ENCODE results near the gene PLEKHM3.

The PLEKHM3 gene

DNA sequence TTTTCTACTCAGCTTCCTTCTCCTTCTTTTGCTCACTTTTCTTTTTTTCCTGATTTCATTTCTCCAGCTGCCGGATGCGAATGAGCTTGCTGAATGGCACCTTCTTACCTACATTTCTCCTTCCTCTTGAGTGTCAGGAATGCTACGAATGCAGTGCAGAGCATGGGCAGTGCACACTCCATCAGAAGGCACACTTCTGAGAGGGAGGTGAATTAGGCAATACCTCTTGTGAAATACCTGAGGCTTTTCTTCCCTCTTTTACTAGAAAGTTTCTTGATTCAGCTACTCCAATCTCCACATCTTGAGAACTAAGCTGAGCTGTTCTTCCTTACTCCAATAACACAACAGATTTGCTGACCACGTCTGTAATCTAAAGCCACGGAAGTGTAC, 51.1 kb downstream of the PLEKHM3 start:
- Histone ChIP-seq H3K4me1 (ENCODE audit: low read length) (peaks cover 15% of the 10 kb centered on the region), H3K79me2 (ENCODE audit: low read length) (no peaks in the 10 kb centered on the region), H3K27ac (ENCODE audit: low read length) (no peak overlapping the region), H3K27me3 (ENCODE audit: low read depth, low read length) (no peaks in the 10 kb centered on the region), H4K20me1 (ENCODE audit: insufficient read depth, low read length) (no peaks in the 10 kb centered on the region), H2AFZ (ENCODE audit: low read depth, low read length) (no peak overlapping the region), H3K9ac (ENCODE audit: low read length) (no peak overlapping the region), H3K4me3 (ENCODE audit: low read length) (no peak overlapping the region), H3K4me2 (ENCODE audit: low read length) (no peak overlapping the region), H3K36me3 (replicated peaks; ENCODE audit: low read depth, low read length) (no peaks in the 10 kb centered on the region), H3K9me3 (ENCODE audit: insufficient read depth, low read length) (no peaks in the 10 kb centered on the region)
- TF ChIP-seq, protein P1, sequence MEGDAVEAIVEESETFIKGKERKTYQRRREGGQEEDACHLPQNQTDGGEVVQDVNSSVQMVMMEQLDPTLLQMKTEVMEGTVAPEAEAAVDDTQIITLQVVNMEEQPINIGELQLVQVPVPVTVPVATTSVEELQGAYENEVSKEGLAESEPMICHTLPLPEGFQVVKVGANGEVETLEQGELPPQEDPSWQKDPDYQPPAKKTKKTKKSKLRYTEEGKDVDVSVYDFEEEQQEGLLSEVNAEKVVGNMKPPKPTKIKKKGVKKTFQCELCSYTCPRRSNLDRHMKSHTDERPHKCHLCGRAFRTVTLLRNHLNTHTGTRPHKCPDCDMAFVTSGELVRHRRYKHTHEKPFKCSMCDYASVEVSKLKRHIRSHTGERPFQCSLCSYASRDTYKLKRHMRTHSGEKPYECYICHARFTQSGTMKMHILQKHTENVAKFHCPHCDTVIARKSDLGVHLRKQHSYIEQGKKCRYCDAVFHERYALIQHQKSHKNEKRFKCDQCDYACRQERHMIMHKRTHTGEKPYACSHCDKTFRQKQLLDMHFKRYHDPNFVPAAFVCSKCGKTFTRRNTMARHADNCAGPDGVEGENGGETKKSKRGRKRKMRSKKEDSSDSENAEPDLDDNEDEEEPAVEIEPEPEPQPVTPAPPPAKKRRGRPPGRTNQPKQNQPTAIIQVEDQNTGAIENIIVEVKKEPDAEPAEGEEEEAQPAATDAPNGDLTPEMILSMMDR (IDR thresholded peaks at IDR 0.05; ENCODE audit: low read depth, low read length) = no peak
- TF ChIP-seq EZH2phosphoT487 (IDR thresholded peaks at IDR 0.05; ENCODE audit: low read depth) = no peak

DNA sequence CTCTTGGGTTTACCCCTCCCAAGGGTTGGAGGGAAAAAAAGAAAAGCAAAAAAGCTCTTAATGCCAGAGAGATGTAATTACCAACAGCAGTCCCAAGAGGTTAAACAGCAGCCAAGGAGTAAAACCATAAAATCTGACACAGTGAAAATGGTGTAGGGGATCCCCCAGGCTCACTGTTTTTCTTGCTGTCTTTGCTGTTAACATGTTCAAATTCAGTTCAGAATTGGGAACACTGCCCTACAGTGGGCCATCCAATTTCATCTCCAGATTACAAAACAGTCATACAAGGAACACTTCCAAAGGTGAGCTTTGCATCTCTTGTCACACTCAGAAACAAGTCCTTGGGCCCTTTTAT, 54.5 kb downstream of the PLEKHM3 start:
- Histone ChIP-seq H3K9ac (ENCODE audit: low read length) (no peak overlapping the region), H3K27ac (ENCODE audit: low read length) (no peak overlapping the region), H3K36me3 (replicated peaks; ENCODE audit: low read depth, low read length) (no peaks in the 10 kb centered on the region), H3K79me2 (ENCODE audit: low read length) (no peaks in the 10 kb centered on the region), H2AFZ (ENCODE audit: low read depth, low read length) (no peak overlapping the region), H3K4me2 (ENCODE audit: low read length) (peak overlapping the region; percentile 23), H3K4me1 (ENCODE audit: low read length) (peaks cover 15% of the 10 kb centered on the region), H3K27me3 (ENCODE audit: low read depth, low read length) (no peaks in the 10 kb centered on the region), H4K20me1 (ENCODE audit: insufficient read depth, low read length) (no peaks in the 10 kb centered on the region), H3K9me3 (ENCODE audit: insufficient read depth, low read length) (no peaks in the 10 kb centered on the region), H3K4me3 (ENCODE audit: low read length) (no peak overlapping the region)
- TF ChIP-seq, protein P1 (IDR thresholded peaks at IDR 0.05; ENCODE audit: low read depth, low read length) = no peak
- no peak for TF ChIP-seq EZH2phosphoT487 (IDR thresholded peaks at IDR 0.05; ENCODE audit: low read depth)

DNA sequence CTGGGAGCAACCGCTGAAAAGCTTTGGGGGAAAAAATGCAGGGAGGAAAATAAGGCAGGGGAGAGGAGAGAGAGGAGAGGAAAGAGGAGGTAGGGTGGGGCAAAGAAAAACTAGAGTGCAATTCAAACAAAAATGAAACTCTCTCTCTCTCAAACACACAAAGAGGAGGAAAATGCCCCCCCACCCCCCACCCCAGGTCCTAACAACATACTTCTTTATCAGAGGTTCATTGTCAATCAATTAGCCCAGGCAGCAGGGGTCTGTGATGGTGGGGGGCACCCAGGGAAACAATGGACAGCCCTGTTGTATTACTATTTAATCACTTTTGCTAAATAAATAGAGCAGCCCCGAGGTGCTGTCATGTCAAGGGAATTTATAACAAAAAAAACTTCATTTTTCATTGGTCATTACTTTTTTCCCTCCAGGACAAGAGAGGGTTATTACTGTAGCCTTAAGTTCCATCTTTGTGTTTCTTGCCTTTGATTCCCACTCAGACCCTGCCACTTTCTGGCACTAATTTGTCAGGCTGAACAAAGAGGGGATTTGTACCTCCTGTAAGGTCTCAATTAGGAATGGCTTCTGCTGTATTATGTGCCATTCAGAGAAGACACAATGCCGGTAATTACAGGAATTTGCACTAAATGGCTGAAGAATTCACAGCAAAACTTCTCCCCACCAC, 55.0 kb downstream of the PLEKHM3 start:
- no peak overlapping the region for H3K4me3 ChIP-seq (ENCODE audit: low read length)
- H4K20me1 ChIP-seq (ENCODE audit: insufficient read depth, low read length) = no peaks in the 10 kb centered on the region
- no peak overlapping the region for H3K27ac ChIP-seq (ENCODE audit: low read length)
- H3K36me3 ChIP-seq (replicated peaks; ENCODE audit: low read depth, low read length) = no peaks in the 10 kb centered on the region
- peaks cover 15% of the 10 kb centered on the region for H3K4me1 ChIP-seq (ENCODE audit: low read length)
- no peak overlapping the region for H3K9ac ChIP-seq (ENCODE audit: low read length)
- TF ChIP-seq EZH2phosphoT487 (IDR thresholded peaks at IDR 0.05; ENCODE audit: low read depth) = no peak
- TF ChIP-seq, protein P1 (IDR thresholded peaks at IDR 0.05; ENCODE audit: low read depth, low read length) = no peak
- no peak overlapping the region for H2AFZ ChIP-seq (ENCODE audit: low read depth, low read length)
- peak overlapping the region; percentile 23 for H3K4me2 ChIP-seq (ENCODE audit: low read length)
- no peaks in the 10 kb centered on the region for H3K9me3 ChIP-seq (ENCODE audit: insufficient read depth, low read length)
- H3K79me2 ChIP-seq (ENCODE audit: low read length) = no peaks in the 10 kb centered on the region
- H3K27me3 ChIP-seq (ENCODE audit: low read depth, low read length) = no peaks in the 10 kb centered on the region

DNA sequence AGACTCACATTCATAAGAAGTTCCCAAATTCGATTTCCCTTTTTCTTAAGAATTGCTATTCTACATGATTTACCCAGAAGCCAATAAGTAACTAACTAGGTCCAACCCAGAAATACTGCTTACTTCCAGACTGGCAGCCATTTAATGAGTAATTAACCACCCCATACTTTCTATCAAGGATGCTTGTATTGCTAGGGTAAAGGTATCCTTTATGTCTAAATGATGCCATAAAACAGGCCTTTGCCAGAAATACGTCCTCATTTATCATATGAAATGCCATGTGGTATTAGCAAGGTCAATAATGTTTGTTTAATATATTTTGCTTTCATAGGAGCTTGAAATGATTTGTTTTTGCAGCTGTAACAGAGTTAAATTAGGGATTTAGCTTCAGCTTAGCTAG, 56.1 kb downstream of the PLEKHM3 start:
- Histone ChIP-seq H3K9ac (ENCODE audit: low read length) (no peak overlapping the region), H3K27ac (ENCODE audit: low read length) (no peak overlapping the region), H3K79me2 (ENCODE audit: low read length) (no peaks in the 10 kb centered on the region), H3K4me3 (ENCODE audit: low read length) (no peak overlapping the region), H3K4me2 (ENCODE audit: low read length) (no peak overlapping the region), H3K36me3 (replicated peaks; ENCODE audit: low read depth, low read length) (no peaks in the 10 kb centered on the region), H3K4me1 (ENCODE audit: low read length) (peaks cover 15% of the 10 kb centered on the region), H3K9me3 (ENCODE audit: insufficient read depth, low read length) (no peaks in the 10 kb centered on the region), H3K27me3 (ENCODE audit: low read depth, low read length) (no peaks in the 10 kb centered on the region), H4K20me1 (ENCODE audit: insufficient read depth, low read length) (no peaks in the 10 kb centered on the region), H2AFZ (ENCODE audit: low read depth, low read length) (no peak overlapping the region)
- no peak for TF ChIP-seq EZH2phosphoT487 (IDR thresholded peaks at IDR 0.05; ENCODE audit: low read depth)
- TF ChIP-seq, protein P1 (IDR thresholded peaks at IDR 0.05; ENCODE audit: low read depth, low read length) = no peak

Measured in OCI-LY3 (cell line).